NCI-H748 treated with DMSO at 0.1 percent for 48 hours (cell line): ENCODE measurements around the gene KIF5B.
A peak's percentile ranks its signal among the peaks of the same experiment; 100 is the strongest.
"Not testable (repeated sequence)": the region's sequence is repeated elsewhere in the genome, so short reads cannot be mapped to it uniquely, and the experiment has no call there.

Experiments used
- DNase-seq: peaks from one replicate; lab custom pipeline; 2025; lab: John Stamatoyannopoulos, UW

KIF5B gene

DNA sequence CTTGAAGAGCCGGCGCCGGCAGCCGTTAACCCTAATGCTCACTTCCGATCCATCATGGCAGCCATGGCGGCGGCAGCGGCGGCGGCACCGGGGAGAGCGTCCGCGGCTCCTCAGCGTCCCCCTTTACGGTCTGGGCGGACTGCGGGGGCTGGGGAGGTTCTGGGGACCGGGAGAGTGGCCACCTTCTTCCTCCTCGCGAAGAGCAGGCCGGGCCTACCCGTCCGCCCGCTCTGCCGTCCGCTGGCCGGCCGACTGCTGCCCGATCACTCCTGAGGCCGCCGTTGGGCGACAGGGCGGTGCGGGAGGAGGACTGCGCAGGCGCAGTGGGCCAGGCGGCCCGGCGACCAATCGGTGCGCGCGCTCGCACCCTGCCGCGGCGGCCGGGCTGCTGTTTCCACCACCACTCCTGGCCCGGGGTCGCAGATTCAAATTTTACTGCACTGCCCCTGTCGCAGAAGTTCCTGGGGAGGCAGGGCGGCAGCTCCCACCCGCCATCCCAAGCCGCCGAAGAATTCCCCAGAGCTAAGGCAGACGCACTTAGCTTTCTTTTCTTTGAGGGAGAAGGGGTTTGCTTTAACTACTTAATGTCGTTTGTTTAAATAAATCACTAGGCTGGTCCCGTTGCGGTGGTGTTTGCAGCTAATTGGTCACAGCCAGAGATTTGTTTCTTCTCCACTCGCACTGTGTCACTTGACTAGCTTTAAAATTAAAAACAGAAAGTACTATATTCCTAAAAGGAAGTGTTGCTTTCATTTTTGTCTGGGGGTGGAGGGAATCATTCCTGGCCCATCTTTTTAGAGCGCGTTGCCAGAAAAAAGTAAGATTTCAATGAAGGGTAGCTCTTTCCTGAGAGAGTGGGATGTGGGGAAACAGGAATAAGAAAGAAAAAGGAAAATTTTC lies at the start of gene KIF5B:
Gene KIF5B, minus strand, starts transcription at position 290 of the 900 bp plus-strand sequence. CDS start 452 bp downstream, outside the sequence.
- DNase-seq, result peak; percentile 60

DNA sequence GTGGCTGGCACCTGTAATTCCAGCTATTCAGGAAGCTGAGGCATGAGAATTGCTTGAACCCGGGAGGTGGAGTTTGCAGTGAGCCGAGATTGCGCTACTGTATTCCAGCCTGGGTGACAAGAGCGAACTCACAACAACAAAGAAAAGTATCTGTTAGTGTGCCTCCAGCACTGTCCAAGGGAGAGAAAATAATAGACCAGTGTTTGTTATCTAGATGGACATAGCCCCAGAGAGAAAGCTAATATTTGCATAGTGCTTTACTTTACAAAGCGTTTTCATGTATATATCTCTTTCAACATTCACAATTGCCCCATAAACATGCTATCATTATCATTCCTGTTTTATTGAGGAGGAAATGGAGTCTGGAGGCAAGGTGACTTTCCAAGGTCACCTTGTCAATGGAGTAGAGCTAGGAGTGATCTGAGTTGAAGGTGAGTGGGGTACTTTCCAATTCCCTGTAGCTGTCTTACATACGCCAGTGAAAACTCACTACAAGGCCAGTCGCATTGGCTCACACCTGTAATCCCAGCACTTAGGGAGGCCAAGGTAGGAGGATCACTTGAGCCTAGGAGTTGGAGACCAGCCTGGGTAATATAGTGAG lies 49.7 kb upstream of the KIF5B start:
- DNase-seq, result peak; percentile 83

DNA sequence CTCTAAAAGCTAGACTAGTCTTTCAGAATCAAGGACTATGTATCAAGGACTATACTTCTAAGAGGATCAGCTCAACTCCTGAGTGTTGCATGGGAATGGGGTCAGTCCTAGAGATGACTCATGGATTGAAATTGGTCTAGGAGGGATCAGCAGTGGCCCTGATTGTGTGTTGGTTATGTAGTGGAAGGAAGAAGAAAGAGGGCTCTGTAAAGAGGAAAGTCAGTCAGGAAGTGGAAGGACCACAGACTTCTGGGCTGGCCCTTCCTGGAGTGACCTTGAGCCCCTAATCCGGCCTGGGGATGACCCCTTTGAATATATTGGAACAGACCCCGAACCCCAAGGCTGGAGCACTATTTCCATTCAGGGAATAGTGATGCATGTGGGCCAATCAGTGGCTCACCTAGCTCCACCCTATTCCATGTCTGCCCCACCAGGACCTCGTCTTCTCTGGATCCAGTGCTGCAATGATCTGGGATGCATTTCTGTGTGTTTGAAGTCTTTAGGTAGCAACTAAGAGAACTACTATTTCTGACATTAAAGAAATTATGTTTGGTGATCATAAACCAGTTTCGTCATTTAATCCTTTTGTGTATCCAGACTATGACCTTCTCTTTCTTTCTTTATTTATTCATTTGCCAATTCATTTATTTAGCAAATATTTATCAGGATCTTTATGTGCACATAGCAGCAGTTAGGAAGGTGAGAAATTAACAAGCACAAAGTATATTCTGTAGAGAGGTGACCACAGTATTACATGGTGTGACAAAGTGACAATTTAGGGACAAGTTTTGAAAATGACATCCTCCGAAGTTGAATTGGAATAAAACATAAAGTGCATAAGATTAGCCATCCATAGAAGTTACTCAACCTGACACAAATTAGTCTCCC lies 48.6 kb upstream of the KIF5B start:
- no peak for DNase-seq

DNA sequence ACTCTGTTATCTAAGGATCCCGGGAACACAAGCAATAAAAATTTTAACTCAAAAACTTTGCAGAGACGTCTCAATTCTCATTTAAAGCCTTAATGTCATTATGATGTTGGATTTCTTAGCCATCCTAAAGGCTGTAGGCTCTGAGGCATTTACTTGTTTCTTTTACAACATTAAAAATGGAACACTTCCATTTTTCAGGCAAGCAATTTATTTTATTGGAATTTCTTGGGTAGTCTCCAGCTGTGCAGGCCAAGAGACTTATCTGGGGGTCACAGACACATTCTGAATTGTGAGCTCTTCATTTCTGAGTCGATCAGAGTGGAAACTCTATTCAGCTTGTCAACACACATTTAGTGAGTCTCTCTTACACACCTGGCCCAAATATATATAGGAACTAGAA lies 48.0 kb upstream of the KIF5B start:
- no peak for DNase-seq

DNA sequence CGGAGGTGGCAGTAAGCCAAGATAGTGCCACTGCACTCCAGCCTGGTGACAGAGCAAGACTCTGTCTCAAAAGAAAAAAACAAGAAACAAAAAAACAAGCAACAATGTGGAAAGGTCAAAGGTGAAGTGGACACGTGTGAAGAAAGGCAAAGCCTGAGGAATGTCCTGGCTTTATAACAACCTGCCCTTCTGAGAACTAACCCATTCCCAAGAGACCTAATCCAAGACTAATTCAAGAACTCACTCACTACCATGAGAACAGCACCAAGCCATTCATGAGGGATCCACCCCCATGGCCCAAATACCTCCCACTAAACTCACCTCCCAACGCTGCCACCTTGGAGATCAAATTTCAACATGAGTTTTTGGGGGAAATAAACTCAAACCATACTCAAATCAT lies 47.5 kb upstream of the KIF5B start:
- no peak for DNase-seq

DNA sequence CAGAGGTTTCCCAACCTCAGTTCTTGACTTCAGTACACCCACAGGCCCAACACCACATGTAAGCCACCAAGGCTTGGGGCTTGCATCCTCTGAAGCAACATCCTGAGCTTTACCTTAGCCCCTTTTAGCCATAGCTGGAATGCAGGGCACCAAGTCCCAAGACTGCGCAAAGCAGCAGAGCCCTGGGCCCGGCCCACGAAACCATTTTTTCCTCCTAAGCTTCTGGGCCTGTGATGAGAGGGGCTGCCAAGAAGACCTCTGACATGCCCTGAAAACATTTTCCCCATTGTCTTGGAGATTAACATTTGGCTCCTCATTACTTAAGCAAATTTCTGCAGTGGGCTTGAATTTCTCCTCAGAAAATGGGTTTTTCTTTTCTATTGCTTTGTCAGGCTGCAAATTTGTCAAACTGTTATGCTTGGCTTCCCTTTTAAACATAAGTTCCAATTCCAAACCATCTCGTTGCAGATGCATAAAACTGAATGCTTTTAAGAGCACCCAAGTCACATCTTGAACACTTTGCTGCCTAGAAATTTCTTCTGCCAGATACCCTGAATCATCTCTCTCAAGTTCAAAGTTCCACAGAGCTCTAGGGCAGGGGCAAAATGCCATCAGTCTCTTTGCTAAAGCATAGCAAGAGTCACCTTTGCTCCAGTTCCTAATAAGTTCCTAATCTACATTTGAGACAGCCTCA lies 42.5 kb upstream of the KIF5B start:
- DNase-seq, result not testable (repeated sequence)

DNA sequence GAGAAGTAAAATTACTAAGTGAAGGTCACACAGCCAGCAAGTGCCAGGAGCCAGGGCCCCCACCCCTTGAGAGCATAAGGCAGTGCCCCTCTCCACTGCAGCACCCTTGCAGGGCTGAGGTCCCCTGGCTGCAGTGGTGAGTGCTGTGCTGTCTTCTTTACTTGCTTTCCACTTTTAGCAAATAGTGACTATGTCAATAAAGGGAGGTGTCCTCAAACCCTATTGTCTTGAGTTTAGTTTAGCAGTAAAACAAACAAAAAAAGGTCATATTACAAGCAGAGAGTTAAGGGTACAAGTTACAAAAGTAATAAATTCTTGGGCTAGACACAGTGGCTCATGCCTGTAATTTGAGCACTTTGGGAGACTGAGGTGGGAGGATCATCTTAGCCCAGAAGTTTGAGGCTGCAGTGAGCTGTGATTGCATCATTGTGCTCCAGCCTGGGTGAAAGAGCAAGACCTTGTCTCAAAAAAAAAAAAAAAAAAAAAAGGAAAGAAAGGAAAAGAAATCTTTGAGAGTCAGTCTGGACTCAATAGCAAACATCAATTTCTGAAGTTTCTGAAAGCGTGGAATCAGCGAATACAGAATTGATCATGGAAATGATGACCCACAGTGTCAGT lies 39.0 kb upstream of the KIF5B start:
- DNase-seq, result no peak

DNA sequence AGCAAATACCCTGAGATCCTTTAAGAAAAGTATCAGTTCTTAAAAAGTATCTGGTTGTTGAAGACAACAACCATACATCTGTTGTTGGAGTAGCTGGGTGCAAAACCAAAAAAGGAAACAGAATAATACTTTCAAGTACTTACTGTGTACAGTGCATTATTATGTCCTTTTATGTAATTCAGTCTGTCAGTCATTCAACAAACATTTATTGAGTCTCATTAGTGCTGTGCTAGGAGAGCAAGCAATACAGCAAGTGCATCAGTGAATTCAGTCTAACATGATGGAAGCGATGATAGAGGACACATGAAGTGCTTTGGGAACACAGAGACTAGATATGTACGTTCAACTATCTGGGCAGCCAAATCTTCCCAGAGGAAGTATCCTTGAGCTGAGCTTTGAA lies 37.4 kb upstream of the KIF5B start:
- no peak for DNase-seq

DNA sequence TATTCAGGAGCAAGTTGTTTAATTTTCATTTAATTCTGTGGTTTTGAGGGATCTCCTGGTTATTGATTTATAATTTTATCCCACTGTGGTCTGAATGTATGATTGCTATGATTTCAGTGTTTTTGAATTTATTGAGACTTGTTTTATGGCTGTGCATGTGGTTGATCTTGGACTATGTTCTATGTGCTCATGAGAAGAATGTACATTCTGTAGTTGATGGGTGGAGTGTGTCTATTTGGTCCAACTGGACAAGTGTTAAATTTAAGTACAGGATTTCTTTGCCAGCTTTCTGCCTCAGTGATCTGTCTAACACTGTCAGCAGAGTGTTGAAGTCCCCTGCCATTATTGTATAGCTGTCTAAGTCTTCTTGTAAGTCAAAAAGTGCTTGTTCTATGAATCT lies 34.8 kb upstream of the KIF5B start:
- DNase-seq, result no peak

DNA sequence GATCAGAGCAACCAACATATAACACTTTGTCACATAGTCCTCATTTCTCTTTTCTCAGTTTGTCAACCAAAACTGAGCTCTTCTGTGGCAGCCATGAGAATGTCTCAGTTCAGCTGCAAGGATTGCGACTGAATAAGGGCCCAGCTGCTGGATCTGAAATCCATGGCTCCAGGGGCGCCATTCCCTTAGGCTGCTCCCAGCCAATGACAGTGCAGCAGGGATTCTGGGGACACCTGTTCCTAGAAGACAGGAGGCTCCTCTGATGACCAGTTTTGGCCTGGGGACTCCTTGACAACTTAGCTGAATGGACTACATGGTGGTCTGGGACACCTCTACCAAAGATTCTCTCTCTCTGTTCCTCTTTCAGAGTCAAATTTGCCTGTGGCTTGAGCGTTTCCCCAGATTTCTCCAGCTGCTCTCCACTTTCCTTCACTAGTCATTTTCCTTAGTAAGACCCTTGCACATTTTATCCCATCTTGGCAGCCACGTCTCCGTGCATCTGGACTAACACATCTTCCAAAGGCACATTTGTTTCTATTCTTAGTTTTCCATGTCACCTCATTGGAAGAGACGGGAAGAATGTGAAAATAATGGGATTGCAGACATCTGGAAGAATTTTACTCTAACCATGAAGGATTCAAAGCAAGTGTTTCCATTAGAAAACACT lies 28.1 kb upstream of the KIF5B start:
- DNase-seq, result no peak

DNA sequence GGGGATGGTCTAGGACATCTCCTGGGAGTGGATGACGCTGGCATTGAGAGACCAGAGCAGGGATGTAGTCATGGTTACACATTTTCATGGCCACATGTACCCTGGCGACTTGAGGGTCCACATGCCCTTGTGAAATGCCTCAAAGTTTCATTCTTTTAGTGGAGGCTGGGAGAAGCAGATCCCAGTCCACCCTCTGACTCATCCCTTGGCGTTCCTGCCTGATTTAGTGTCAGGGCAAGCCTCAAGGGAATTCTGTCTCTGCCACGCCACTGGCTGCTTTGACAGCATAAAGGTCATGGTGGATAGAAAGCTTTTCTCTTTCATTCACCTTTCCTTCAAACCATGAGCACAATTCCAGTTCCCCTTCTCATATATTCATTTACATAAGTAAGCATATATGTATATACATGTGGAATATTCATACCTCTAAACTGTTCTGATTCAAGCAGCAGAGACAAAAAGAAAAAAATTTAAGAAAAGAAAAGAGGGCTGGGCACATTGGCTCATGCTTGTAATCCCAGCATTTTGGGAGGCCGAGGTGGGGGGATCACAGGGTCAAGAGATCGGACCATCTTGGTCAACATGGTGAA lies 21.8 kb upstream of the KIF5B start:
- no peak for DNase-seq

DNA sequence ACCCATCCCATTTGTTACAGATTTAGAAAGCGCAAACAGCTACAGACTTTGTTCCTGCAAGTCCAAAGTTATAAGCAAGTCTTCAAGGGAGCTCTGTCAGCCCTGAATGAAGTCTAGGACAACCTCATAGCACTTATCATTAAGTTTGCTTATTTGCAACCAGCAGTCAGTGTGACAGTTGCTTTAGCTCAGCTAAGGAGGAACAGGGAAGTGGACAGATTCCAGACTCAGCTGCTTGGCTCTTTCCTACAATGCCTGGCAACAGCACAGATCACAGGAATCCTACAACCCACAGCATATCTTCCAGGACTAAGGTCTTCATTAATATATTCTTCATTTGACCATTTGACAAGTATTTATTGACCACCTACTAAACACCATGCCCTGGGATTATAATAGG lies 17.4 kb upstream of the KIF5B start:
- no peak for DNase-seq

DNA sequence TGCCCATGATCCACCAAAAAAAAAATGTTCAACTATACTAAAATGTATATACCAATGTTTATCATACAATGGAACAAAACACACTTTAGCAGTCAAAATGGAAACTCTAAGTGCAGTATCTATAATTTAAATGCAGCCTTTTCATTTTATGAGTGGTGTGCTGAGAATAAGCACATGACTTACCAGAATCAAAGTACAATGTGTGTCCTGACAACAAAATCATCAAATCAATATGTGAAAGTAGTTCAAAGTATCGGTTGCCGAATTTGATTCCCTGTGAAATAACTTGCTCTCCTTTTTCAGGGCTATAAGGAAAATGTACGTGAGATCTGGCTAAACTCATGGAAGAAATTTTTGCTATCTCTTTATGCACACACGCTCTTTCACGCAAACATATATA lies 16.9 kb upstream of the KIF5B start:
- DNase-seq, result no peak

DNA sequence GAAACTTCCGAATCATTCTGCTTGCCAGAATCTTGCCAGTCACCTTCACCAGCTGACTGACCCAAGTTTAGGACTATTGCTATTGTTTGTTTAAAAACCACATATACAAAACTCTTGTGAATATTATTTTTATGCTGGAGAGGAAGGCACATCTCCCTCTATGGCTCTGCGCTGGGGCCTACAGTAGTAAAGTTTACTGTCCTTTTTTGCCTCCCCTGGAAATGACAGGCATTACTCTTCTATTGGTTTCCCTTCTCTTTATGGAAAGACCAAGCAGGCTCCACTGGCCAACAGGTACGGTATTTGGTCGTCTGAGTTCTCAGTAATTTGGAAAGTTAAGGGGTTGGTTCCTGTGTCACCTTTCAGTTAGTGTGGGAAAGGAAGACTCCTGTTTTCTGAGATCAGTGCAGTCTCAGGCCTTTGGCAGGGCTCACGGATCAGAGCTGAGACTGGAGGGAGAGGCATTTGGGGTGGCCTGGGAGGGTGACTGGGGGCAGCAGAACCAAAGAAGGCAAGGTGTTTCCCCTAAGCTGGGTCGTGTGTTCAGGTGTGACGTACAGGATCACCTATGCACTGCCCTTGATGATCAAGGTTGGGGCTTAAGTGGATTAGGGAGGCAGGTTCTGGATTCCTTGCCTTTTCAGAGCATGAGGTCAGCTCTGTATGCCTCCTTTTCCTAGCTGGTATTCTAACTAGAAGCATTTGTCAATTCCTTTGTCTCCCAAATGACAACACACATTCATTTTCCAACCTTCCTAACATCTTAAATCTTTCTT lies 16.0 kb upstream of the KIF5B start:
- no peak for DNase-seq

DNA sequence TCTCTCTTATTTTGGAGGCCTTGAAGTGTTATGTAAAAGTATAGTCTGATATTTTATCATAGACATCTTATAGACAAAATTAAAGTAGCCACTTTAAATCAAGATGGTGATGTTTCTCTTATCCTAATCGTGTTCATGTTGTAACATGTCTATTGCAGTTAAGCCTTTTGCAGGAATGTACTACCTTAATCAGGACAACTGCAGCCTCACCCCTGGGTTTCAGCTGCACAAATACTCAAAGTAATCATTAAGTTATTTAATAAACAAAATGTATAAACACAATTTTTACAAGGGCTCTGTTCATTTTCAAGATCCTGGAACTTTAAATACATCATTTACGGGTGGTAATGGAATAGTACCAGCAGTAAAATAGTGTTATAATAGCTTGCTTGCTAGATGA lies 14.4 kb upstream of the KIF5B start:
- DNase-seq, result no peak

DNA sequence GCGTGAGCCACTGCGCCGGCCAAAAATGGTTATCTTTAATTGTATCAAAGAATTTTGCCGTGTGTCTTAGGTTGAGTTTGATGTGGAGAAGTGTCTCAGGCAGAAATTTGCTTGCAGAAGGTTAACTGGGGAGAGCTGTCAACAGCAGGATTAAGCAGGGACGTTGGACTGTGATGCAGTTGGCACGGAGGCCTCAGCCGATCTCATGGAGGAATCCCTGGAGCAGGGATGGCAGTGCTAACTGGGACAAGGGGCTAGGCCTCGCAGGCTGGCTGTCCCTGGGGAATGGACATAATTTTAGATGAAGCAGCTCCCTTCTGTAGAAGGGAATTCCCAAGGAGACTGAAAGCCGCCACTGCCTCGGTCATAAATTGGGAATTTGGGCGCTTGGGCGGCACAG lies 12.3 kb upstream of the KIF5B start:
- DNase-seq, result no peak

DNA sequence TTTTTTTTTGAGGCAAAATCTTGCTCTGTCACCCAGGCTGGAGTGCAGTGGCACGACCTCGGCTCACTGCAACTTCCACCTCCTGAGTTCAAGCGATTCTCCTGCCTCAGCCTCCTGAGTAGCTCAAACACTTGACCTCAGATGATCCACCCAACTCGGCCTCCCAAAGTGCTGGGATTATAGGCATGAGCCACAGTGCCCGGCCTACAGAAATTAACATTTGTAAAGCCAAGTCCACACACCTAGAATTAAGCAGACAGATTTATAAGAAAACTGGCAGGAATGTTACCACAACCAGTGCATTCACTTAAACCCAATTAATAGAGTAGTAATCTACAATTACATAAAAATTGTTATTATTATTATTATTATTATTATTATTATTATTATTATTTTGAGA lies 11.7 kb upstream of the KIF5B start:
- DNase-seq, result not testable (repeated sequence)

DNA sequence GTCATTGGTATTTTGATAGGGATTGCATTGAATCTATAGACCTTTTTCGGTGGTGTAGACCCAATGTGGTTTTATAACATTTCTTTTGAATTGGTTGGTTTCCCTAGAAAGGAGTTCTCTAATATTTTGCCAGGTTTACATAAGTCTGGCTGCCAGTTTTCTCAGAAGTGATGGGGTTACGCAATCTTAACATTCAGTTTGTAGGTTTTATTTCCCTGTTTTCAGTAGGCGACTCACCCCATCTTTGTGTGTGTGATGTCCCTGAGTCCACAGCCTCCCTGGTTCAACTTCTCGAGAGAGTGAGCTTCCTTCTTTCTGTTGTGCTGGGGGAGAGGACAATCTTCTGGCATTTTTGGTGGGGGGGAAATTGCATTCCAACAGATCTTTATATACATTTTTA lies 9.6 kb upstream of the KIF5B start:
- no peak for DNase-seq

DNA sequence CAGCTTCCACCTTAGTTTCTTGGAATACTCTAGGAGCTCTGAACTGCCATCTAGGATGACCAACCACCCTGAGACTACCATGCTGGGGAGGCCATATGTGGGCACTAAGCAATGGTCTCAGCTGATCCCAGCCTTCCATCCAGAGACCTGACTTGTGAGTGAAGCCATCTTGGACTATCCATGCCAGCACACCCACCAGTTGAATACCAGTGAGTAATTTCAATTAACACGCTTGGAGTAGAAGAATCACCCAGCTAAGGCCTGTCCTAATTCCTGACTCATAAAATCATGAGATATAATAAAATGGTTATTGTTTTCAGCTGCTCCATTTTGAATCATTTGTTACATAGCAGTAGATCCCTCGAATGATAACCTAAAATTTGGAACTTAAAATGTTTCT lies 5.2 kb upstream of the KIF5B start:
- no peak for DNase-seq

DNA sequence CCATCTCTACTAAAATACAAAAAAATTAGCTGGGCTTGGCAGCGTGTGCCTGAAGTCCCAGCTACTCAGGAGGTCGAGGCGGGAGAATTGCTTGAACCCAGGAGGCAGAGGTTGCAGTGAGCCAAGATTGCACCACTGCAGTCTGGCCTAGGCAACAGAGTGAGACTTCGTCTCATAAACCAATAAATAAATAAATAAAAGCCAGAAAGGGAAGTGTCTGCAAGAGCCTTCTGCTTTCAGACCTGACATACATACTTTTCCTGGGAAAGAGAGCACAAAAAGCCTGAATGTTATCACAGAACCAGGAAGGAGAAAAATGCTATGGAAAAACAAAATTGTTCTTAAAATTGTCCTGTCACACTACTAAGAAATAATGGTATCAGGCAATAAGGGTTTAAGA lies 4.1 kb upstream of the KIF5B start:
- no peak for DNase-seq
